Bronchial epithelial cell (primary cell): Measurements from ENCODE around the gene TCF4. TPM values are rescaled to one million over a fixed set of nuclear protein-coding genes. Genes with fewer than 3 reads are reported as not detected.

Source experiments
- DNase-seq: peaks from one replicate; pipeline ENCODE4 v3.0.0-alpha.2; 2010; ENCODE audit warnings: low read depth
- FAIRE-seq: peaks from 2 replicates; lab custom pipeline; 2011; peaks lifted over from hg19 to GRCh38; lab: Jason Lieb, UNC
- H3K27me3 ChIP-seq: 2 replicates; pipeline ENCODE4 v1.5.1; 2011; ENCODE audit warnings: low read length; ENCODE audit not compliant: control insufficient read depth, insufficient read depth
- H3K36me3 ChIP-seq: 2 replicates; pipeline ENCODE4 v1.5.1; 2011; ENCODE audit warnings: low read length; ENCODE audit not compliant: control insufficient read depth, insufficient read depth
- H3K4me3 ChIP-seq: 2 replicates; pipeline ENCODE4 v1.5.1; 2011; ENCODE audit warnings: mild to moderate bottlenecking, low read depth, low read length, control low read depth
- CTCF ChIP-seq: IDR thresholded peaks from 2 replicates; pipeline ENCODE4 v1.5.1; 2011; ENCODE audit warnings: mild to moderate bottlenecking, moderate library complexity, low read length, control low read depth, inconsistent platforms; ENCODE audit not compliant: insufficient read depth, severe bottlenecking
- total RNA-seq: library from RNA; depleted of rRNA; stranded (reverse); fragments of >200 nt; gene quantifications from 2 replicates; pipeline ENCODE4 v1.2.1, GENCODE V29; 2014

TCF4 gene
- total RNA-seq, 1 donor from 2014 or later, result 10.0 TPM

GRCh38 chr18:55585065-55585919 lies 2.7 kb downstream of the TCF4 start:
- FAIRE-seq (no peak), DNase-seq (no peak)
- Histone ChIP-seq H3K27me3 (no peaks in the 10 kb centered on the region), H3K4me3 (no peak overlapping the region), H3K36me3 (no peaks in the 10 kb centered on the region)
- TF ChIP-seq CTCF, result no peak

GRCh38 chr18:55584201-55584600 lies 3.8 kb downstream of the TCF4 start:
- no peak for TF ChIP-seq CTCF

GRCh38 chr18:55582325-55582724 lies 5.7 kb downstream of the TCF4 start:
- H3K4me3 ChIP-seq, result no peak overlapping the region
- DNase-seq, result no peak
- TF ChIP-seq CTCF, result no peak
- FAIRE-seq, result no peak
- H3K36me3 ChIP-seq, result no peaks in the 10 kb centered on the region
- no peaks in the 10 kb centered on the region for H3K27me3 ChIP-seq

More at GRCh38 chr18:55584201-55584600, 3.8 kb downstream of the TCF4 start:
- Histone ChIP-seq H3K27me3 (no peaks in the 10 kb centered on the region), H3K36me3 (no peaks in the 10 kb centered on the region), H3K4me3 (no peak overlapping the region)
- no peak for DNase-seq
- no peak for FAIRE-seq

GRCh38 chr18:55579501-55580270 lies 8.3 kb downstream of the TCF4 start:
- TF ChIP-seq CTCF, result no peak
- Histone ChIP-seq H3K4me3 (no peak overlapping the region), H3K36me3 (no peaks in the 10 kb centered on the region), H3K27me3 (no peaks in the 10 kb centered on the region)
- FAIRE-seq (no peak), DNase-seq (no peak)

GRCh38 chr18:55577812-55578539 lies 10.0 kb downstream of the TCF4 start:
- Histone ChIP-seq H3K27me3 (no peaks in the 10 kb centered on the region), H3K36me3 (no peaks in the 10 kb centered on the region), H3K4me3 (no peak overlapping the region)
- DNase-seq (no peak), FAIRE-seq (no peak)
- peak; percentile 20 for TF ChIP-seq CTCF
